NB4 (cell line): ENCODE measurements around the gene MT1G.

Source experiments
- DNase-seq: peaks from one replicate; pipeline ENCODE4 v3.0.0; 2010; ENCODE audit warnings: low read depth
- H3K4me3 ChIP-seq: one replicate; pipeline ENCODE4 v1.5.1; 2011; ENCODE audit warnings: mild to moderate bottlenecking, low read depth, low read length, moderate library complexity
- MYC ChIP-seq: IDR thresholded peaks from 2 replicates; pipeline ENCODE4 v1.6.1; 2011; ENCODE audit warnings: low read depth, low read length
- POLR2A ChIP-seq: IDR thresholded peaks from 2 replicates; pipeline ENCODE4 v1.6.1; 2011; ENCODE audit warnings: mild to moderate bottlenecking; ENCODE audit not compliant: insufficient read length; ENCODE audit errors: extremely low read depth
- TF ChIP-seq, protein P1 (sequence below): IDR thresholded peaks from 2 replicates; pipeline ENCODE4 v1.6.1; 2011; ENCODE audit warnings: low read depth, low read length
- TF ChIP-seq, protein P2 (sequence below): IDR thresholded peaks from one replicate; pipeline ENCODE4 v1.5.1; 2012; ENCODE audit warnings: low read depth, low read length

Gene MT1G

DNA sequence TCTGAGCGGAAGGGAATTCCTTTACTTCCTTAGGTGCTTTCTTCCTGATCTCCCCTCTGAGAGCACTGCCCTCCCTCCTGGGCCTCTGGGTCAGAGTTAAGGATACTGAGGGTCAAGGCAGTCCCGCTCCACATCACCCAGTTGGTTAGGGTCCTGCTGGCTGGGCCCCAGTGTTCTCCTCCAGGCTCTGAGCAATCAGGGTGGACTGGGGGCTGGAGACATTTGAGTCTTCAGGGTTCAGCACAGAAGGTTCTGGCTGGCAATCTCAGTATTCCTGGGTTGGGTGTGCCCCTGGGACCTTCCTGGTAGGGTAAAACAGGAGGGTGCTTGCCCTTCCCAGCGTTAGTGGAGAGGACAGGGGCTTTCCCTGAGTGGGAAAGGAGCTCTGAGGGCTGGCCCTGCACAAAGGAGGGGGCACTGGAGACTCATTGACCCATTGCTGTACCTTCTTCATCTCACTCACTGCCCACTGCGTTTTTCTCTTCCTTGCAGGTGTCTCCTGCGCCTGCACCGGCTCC, 35.0 kb downstream of the MT1G start:
- TF ChIP-seq, protein P1, sequence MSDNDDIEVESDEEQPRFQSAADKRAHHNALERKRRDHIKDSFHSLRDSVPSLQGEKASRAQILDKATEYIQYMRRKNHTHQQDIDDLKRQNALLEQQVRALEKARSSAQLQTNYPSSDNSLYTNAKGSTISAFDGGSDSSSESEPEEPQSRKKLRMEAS: no peak
- TF ChIP-seq MYC (no peak), POLR2A (no peak)
- TF ChIP-seq, protein P2, sequence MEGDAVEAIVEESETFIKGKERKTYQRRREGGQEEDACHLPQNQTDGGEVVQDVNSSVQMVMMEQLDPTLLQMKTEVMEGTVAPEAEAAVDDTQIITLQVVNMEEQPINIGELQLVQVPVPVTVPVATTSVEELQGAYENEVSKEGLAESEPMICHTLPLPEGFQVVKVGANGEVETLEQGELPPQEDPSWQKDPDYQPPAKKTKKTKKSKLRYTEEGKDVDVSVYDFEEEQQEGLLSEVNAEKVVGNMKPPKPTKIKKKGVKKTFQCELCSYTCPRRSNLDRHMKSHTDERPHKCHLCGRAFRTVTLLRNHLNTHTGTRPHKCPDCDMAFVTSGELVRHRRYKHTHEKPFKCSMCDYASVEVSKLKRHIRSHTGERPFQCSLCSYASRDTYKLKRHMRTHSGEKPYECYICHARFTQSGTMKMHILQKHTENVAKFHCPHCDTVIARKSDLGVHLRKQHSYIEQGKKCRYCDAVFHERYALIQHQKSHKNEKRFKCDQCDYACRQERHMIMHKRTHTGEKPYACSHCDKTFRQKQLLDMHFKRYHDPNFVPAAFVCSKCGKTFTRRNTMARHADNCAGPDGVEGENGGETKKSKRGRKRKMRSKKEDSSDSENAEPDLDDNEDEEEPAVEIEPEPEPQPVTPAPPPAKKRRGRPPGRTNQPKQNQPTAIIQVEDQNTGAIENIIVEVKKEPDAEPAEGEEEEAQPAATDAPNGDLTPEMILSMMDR: no peak
- no peak for DNase-seq
- no peak overlapping the region for H3K4me3 ChIP-seq

DNA sequence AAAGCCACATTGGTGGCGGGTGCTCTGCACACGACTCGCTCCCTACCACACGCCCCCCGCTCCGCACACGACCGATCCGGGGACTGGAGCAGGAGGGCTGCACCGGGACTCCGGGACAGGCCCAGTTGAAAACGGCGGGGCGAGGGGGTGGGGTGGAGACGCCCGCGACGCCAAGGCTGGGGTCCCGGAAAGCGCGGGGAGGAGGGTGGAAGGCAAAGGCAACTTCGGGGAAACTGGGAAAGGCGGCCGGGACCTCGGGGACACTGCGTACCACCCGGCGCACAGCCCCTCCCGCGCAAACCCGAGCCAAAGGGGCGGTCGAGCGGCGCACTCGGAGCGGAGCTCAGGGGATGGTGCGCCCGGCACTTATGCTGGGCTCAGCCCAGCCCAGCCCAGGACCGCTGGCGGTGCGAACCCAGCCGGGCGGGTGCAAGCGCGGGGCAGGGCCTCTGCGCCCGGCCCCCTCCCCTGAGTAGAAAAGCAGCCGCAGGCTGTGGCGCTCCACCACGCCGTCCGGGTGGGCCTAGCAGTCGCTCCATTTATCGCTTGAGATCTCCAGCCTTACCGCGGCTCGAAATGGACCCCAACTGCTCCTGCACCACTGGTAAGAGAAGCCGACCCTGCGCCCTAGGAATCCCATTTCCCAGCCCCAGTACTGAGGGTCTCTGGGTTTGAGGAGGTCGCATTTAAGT, 35.6 kb downstream of the MT1G start, which contains the start of gene MT1M:
Gene MT1M (plus strand): TSS at position 504 of the 692 bp plus-strand sequence. CDS start 73 bp downstream, at position 577.
- DNase-seq: no peak
- TF ChIP-seq POLR2A (no peak), MYC (no peak)
- TF ChIP-seq, protein P2: no peak
- TF ChIP-seq, protein P1: no peak
- no peak within 1 kb of the TSS for H3K4me3 ChIP-seq

DNA sequence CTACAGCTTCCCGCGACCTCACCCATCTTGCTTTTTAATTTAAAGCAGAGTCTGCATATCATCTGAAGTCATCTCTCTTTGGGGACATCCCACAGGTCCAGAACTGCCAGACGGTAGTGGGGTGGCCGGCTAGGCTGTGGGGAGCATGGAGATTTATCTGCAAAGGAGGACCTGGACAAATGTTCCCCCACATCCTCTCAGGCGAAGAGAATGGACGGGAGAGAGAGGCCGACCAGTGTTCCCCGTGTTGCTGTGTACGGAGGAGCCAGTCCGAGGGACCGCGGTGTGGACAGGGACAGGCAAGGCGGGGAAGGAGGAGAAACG, 36.1 kb downstream of the MT1G start:
- no peak overlapping the region for H3K4me3 ChIP-seq
- DNase-seq: no peak
- TF ChIP-seq, protein P1: no peak
- TF ChIP-seq MYC: no peak
- TF ChIP-seq, protein P2: no peak
- no peak for TF ChIP-seq POLR2A

DNA sequence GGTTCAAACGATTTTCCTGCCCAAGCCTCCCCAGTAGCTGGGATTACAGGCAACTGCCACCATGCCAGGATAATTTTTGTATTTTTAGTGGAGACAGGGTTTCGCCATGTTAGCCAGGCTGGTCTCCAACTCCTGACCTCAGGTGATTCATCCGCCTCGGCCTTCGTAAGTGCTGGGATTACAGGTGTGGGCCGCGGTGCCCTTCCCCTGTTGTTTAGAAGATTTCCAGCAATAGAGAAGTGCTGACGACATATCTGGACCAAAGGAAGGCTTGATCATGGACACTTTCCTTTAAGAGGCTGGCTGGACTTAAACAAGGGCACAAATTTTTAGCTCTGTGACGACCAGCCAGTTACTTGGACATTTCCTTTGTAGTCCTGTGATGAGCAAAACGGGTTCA, 36.7 kb downstream of the MT1G start:
- no peak for DNase-seq
- H3K4me3 ChIP-seq: no peak overlapping the region
- TF ChIP-seq POLR2A: no peak
- TF ChIP-seq MYC: no peak
- TF ChIP-seq, protein P2: no peak
- TF ChIP-seq, protein P1: no peak

DNA sequence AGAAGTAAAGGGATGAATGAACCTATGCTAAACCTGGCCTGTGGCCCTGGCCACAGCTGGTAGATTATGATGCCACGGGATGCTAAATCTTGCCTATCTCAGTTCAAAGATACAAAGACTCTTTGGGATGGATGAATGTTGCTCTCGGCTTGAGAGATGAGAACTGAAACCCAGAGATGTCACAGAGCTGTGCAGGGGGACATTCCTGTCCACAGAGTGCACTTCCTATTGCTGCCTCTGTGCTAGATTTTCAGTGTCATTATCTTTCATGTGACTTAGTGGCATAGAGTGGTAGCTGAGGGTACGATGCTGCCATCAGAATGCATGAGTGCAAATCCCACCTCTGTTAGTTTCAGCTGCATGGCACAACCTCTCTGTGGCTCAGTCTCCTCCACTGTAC, 37.7 kb downstream of the MT1G start:
- no peak overlapping the region for H3K4me3 ChIP-seq
- DNase-seq: no peak
- TF ChIP-seq MYC: no peak

DNA sequence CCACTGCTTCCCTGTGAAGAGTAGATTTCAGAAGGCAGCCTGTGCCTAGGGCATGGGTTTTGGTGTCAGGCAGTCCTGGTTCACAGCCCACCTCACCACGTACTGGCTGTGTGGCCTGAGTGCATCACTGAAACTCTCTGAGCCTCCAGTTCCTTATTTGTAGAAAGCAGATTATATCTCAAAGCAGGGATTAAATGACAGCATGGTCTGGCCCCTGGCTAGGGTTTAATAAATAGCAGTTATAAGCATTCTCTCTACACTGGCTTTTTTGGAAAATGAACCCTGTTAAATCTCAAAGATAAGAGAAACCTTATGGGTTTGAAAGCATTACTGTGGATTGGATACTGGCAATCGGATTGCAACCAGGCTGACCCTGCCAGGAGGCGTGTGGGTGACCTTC, 38.3 kb downstream of the MT1G start:
- DNase-seq: no peak
- H3K4me3 ChIP-seq: no peak overlapping the region
- TF ChIP-seq, protein P2: no peak
- no peak for TF ChIP-seq MYC
- no peak for TF ChIP-seq POLR2A
- TF ChIP-seq, protein P1: no peak
